GM13977 (cell line): ENCODE measurements around the gene COX4I1.
A peak's percentile ranks its signal among the peaks of the same experiment; 100 is the strongest.

Experiments
- DNase-seq: peaks from one replicate; pipeline ENCODE4 v3.0.0; 2012; ENCODE audit warnings: low spot score
- CTCF ChIP-seq: IDR thresholded peaks from 2 replicates; pipeline ENCODE4 v1.5.1; 2012; ENCODE audit warnings: mild to moderate bottlenecking, control low read depth; ENCODE audit not compliant: insufficient read depth; ENCODE audit errors: extremely low read depth, missing control alignments
- in situ Hi-C: fragments of 300-500 bp; cut with MboI; formaldehyde crosslinking; loops from one replicate; pipeline ENCODE4 v1.12.0; 2022; ENCODE audit warnings: low sequenced_read_pairs, low pct_unique_long_range_greater_than_20kb, mixed read lengths, inconsistent platforms; ENCODE audit not compliant: unreplicated experiment

Gene COX4I1

GRCh38 chr16:85759136-85759535 is 40.4 kb upstream of the COX4I1 start:
- no peak for TF ChIP-seq CTCF
- DNase-seq: no peak
- in situ Hi-C loops: no loop called here

- in situ Hi-C loops: no loop called here
- peak; percentile 70 for DNase-seq
These were observed 39.7 kb upstream of the COX4I1 start for GRCh38 chr16:85759631-85760419.

GRCh38 chr16:85761861-85762260 is 37.6 kb upstream of the COX4I1 start:
- no peak for DNase-seq
- TF ChIP-seq CTCF: no peak
- in situ Hi-C loops: no loop called here

More at GRCh38 chr16:85759631-85760419, 39.7 kb upstream of the COX4I1 start:
- TF ChIP-seq CTCF: peak; percentile 93

GRCh38 chr16:85762970-85763369 is 36.5 kb upstream of the COX4I1 start:
- TF ChIP-seq CTCF: no peak
- no peak for DNase-seq
- in situ Hi-C loops: no loop called here

- DNase-seq: no peak
- in situ Hi-C loops: no loop called here
- no peak for TF ChIP-seq CTCF
These were observed 35.9 kb upstream of the COX4I1 start for GRCh38 chr16:85763616-85764015.

- no peak for DNase-seq
- in situ Hi-C loops: no loop called here
- no peak for TF ChIP-seq CTCF
These were observed 34.3 kb upstream of the COX4I1 start for GRCh38 chr16:85765211-85765610.

GRCh38 chr16:85765767-85766166 is 33.7 kb upstream of the COX4I1 start:
- no peak for TF ChIP-seq CTCF
- in situ Hi-C loops: no loop called here
- DNase-seq: no peak
